ENCODE measurements around the gene ATF5.

ATF5 gene

DNA sequence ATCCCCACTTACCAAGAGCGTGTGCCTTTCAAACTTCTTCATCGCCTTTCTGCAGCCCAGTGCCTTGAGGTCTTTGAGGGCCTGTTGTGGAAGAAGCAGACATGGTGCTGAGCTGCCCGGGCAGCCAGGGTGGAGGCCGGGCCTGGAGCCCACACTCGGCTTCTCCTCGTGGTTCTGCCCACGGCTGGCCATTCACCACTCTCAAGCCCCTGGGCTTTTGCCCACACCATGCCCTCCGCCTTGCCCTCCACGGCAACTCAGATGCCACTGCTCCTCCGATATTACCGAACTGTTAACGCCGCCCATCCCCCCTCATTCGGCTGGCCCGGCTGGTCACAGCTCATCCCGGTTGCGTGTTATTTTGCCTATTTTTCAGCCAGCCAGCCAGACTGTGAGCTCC, 37.6 kb upstream of the ATF5 start:
- H3K27ac ChIP-seq (replicated peaks), result no peak overlapping the region
- no peak overlapping the region for H3K4me3 ChIP-seq (replicated peaks; ENCODE audit: insufficient read depth, low read length)
- H3K27me3 ChIP-seq (ENCODE audit: insufficient read depth, poor library complexity, severe bottlenecking), result no peaks in the 10 kb centered on the region
- no peak for DNase-seq (ENCODE audit: low read depth in 1 of 2, low spot score in 1 of 2)
- TF ChIP-seq SPI1 (IDR thresholded peaks at IDR 0.05; ENCODE audit: borderline replicate concordance, low read depth) (no peak), GABPA (IDR thresholded peaks at IDR 0.05; ENCODE audit: low read depth) (no peak), POLR2AphosphoS5 (IDR thresholded peaks at IDR 0.05; ENCODE audit: low read depth) (no peak)
- TF ChIP-seq, protein P1, sequence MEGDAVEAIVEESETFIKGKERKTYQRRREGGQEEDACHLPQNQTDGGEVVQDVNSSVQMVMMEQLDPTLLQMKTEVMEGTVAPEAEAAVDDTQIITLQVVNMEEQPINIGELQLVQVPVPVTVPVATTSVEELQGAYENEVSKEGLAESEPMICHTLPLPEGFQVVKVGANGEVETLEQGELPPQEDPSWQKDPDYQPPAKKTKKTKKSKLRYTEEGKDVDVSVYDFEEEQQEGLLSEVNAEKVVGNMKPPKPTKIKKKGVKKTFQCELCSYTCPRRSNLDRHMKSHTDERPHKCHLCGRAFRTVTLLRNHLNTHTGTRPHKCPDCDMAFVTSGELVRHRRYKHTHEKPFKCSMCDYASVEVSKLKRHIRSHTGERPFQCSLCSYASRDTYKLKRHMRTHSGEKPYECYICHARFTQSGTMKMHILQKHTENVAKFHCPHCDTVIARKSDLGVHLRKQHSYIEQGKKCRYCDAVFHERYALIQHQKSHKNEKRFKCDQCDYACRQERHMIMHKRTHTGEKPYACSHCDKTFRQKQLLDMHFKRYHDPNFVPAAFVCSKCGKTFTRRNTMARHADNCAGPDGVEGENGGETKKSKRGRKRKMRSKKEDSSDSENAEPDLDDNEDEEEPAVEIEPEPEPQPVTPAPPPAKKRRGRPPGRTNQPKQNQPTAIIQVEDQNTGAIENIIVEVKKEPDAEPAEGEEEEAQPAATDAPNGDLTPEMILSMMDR (IDR thresholded peaks at IDR 0.05; ENCODE audit: insufficient read depth, low read length), result no peak
- TF ChIP-seq, protein P2, sequence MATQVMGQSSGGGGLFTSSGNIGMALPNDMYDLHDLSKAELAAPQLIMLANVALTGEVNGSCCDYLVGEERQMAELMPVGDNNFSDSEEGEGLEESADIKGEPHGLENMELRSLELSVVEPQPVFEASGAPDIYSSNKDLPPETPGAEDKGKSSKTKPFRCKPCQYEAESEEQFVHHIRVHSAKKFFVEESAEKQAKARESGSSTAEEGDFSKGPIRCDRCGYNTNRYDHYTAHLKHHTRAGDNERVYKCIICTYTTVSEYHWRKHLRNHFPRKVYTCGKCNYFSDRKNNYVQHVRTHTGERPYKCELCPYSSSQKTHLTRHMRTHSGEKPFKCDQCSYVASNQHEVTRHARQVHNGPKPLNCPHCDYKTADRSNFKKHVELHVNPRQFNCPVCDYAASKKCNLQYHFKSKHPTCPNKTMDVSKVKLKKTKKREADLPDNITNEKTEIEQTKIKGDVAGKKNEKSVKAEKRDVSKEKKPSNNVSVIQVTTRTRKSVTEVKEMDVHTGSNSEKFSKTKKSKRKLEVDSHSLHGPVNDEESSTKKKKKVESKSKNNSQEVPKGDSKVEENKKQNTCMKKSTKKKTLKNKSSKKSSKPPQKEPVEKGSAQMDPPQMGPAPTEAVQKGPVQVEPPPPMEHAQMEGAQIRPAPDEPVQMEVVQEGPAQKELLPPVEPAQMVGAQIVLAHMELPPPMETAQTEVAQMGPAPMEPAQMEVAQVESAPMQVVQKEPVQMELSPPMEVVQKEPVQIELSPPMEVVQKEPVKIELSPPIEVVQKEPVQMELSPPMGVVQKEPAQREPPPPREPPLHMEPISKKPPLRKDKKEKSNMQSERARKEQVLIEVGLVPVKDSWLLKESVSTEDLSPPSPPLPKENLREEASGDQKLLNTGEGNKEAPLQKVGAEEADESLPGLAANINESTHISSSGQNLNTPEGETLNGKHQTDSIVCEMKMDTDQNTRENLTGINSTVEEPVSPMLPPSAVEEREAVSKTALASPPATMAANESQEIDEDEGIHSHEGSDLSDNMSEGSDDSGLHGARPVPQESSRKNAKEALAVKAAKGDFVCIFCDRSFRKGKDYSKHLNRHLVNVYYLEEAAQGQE (IDR thresholded peaks at IDR 0.05; ENCODE audit: insufficient replicate concordance, low read depth), result no peak

DNA sequence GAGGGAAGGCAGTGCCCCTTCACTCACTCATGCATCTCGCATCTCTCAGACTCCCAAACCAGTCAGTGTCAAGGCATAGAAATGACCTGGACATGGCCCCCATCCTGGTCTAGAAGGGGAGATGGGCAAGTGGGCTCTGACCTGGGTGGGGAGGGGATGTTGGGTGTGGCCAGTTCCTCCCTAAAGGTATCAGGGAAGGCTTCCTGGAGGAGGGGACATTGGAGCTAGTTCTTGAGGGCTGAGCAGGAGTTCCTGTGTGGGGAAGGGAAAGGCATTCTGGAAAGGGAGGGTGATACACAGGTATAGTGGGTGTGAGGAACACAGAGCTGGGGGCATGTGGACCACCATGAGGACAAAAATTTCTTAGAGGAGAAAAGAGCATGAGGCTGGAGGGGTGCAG, 36.3 kb upstream of the ATF5 start:
- TF ChIP-seq, protein P2 (IDR thresholded peaks at IDR 0.05; ENCODE audit: insufficient replicate concordance, low read depth), result no peak
- TF ChIP-seq SPI1 (IDR thresholded peaks at IDR 0.05; ENCODE audit: borderline replicate concordance, low read depth), result no peak
- no peak for TF ChIP-seq POLR2AphosphoS5 (IDR thresholded peaks at IDR 0.05; ENCODE audit: low read depth)
- TF ChIP-seq, protein P1 (IDR thresholded peaks at IDR 0.05; ENCODE audit: insufficient read depth, low read length), result no peak
- no peak for TF ChIP-seq GABPA (IDR thresholded peaks at IDR 0.05; ENCODE audit: low read depth)
- no peak overlapping the region for H3K27ac ChIP-seq (replicated peaks)
- no peak overlapping the region for H3K4me3 ChIP-seq (replicated peaks; ENCODE audit: insufficient read depth, low read length)
- H3K27me3 ChIP-seq (ENCODE audit: insufficient read depth, poor library complexity, severe bottlenecking), result no peaks in the 10 kb centered on the region
- no peak for DNase-seq (ENCODE audit: low read depth in 1 of 2, low spot score in 1 of 2)

DNA sequence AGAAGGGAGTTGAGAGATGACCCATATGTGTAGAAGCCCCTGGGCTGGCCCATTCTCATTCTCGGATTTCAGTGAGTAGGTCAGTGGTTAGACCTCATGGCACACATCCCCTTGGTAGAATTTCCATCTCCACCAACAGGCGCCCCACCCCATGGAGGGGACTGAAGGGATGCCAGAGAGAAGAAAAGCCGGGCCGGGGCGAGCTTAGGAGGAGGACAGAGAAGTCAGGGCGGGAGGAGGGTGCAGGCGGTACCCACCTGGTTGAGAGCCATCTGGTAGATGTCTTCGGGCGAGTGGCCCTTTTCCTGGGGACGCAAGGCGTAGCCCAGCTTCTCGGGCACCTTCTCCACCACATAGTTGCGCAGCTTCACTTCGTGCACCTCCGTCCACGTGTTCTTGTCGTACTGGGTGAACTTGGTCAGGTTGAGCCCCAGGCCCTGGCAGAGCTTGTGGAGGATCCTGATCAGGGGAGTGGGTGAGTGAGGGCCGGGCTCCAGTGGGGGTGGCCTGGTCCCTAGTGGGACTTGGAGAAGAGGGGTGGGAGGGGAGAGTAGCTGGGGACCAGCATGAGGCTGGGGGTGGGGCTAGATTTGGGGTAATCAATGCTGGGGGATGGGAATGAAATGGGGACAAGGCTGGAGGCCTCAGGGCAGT, 34.9 kb upstream of the ATF5 start:
- H3K27ac ChIP-seq (replicated peaks), result no peak overlapping the region
- no peak for DNase-seq (ENCODE audit: low read depth in 1 of 2, low spot score in 1 of 2)
- no peaks in the 10 kb centered on the region for H3K27me3 ChIP-seq (ENCODE audit: insufficient read depth, poor library complexity, severe bottlenecking)
- H3K4me3 ChIP-seq (replicated peaks; ENCODE audit: insufficient read depth, low read length), result no peak overlapping the region
- TF ChIP-seq GABPA (IDR thresholded peaks at IDR 0.05; ENCODE audit: low read depth) (no peak), SPI1 (IDR thresholded peaks at IDR 0.05; ENCODE audit: borderline replicate concordance, low read depth) (no peak), POLR2AphosphoS5 (IDR thresholded peaks at IDR 0.05; ENCODE audit: low read depth) (no peak)
- TF ChIP-seq, protein P2 (IDR thresholded peaks at IDR 0.05; ENCODE audit: insufficient replicate concordance, low read depth), result no peak
- TF ChIP-seq, protein P1 (IDR thresholded peaks at IDR 0.05; ENCODE audit: insufficient read depth, low read length), result no peak

All from HL-60 (cell line).